Heart left ventricle (tissue), 16 donors: ENCODE data around the gene CPT1A. TPM values are rescaled to one million over a fixed set of nuclear protein-coding genes. Genes with fewer than 3 reads are reported as not detected.
"Not testable (repeated sequence)": the region's sequence is repeated elsewhere in the genome, so short reads cannot be mapped to it uniquely, and the experiment has no call there.

Experiments
- ATAC-seq, 4 donors: fragments of 200-7000 bp; cut with Tn5 transposase; one replicate each; pipeline ENCODE4 v1.9.1; 2020 to 2022; ENCODE audit warnings: moderate library complexity in 4 of 4, mild to moderate bottlenecking in 3 of 4, moderate number of reproducible peaks in 1 of 4
- DNase-seq, 5 donors: peaks; one replicate each; pipeline ENCODE4 v3.0.0-alpha.2; 2020
- H3K27ac ChIP-seq, 12 donors: fragments of 200-600 bp; sonication (generic) in 4 of 12; one replicate each; pipeline versions ENCODE4 v1.5.0 to v1.8.0; 2016 to 2022; ENCODE audit warnings: mild to moderate bottlenecking in 2 of 12
- H3K27me3 ChIP-seq, 9 donors: fragments of 200-600 bp; sonication (generic) in 2 of 9; one replicate each; pipeline versions ENCODE4 v1.5.1 to v1.8.0; 2016 to 2022; ENCODE audit warnings: mild to moderate bottlenecking in 3 of 9
- H3K36me3 ChIP-seq, 9 donors: fragments of 200-600 bp; sonication (generic) in 2 of 9; one replicate each; pipeline versions ENCODE4 v1.5.0 to v1.8.0; 2018 to 2022; ENCODE audit warnings: mild to moderate bottlenecking in 2 of 9
- H3K4me1 ChIP-seq, 12 donors: fragments of 200-600 bp; sonication (generic) in 4 of 12; one replicate each; pipeline versions ENCODE4 v1.5.0 to v1.8.0; 2016 to 2022; ENCODE audit warnings: mild to moderate bottlenecking in 3 of 12
- H3K4me3 ChIP-seq, 12 donors: fragments of 200-600 bp; sonication (generic) in 4 of 12; one replicate each; pipeline versions ENCODE4 v1.5.0 to v1.8.0; 2017 to 2022; ENCODE audit warnings: mild to moderate bottlenecking in 9 of 12, moderate library complexity in 4 of 12
- H3K9me3 ChIP-seq, 12 donors: fragments of 200-600 bp; sonication (generic) in 4 of 12; one replicate each; pipeline versions ENCODE4 v1.5.0 to v1.8.0; 2016 to 2022; ENCODE audit warnings: mild to moderate bottlenecking in 1 of 12
- CTCF ChIP-seq, 12 donors: fragments of 200-600 bp; sonication (generic) in 4 of 12; IDR thresholded peaks; one replicate each; pipeline versions ENCODE4 v1.5.0 to v1.8.0; 2018 to 2022; ENCODE audit warnings: antibody characterized with exemption in 12 of 12, mild to moderate bottlenecking in 5 of 12
- POLR2A ChIP-seq, 2 donors: fragments of 450-650 bp; IDR thresholded peaks; one replicate each; pipeline ENCODE4 v1.6.1; 2017; ENCODE audit warnings: antibody characterized with exemption in 2 of 2, mild to moderate bottlenecking in 2 of 2, moderate library complexity in 2 of 2
- WGBS, 4 donors: extraction: QIAGEN DNeasy Blood & Tissue Kit in 2 of 4; methylation state at CpG; one replicate each; pipeline versions ENCODE4 v1.1.5 to v1.1.7; 2013 to 2018; 5-methylcytosine and 5-hydroxymethylcytosine counted together
- intact Hi-C, 10 donors: fragments of 100-400 bp; cut with DNase I; formaldehyde crosslinking; loops; one replicate each; pipeline versions ENCODE4 v1.11.1 to v1.14.2; 2022
- long read RNA-seq, 3 donors: library from polyadenylated mRNA; unstranded; transcript quantifications; one replicate each; pipeline ENCODE4 v2.0.0, GENCODE V29; 2020 to 2021
- polyA plus RNA-seq, 2 donors: library from polyadenylated mRNA; stranded (reverse); fragments of 200-250 nt; gene quantifications; one replicate each; pipeline ENCODE4 v1.2.3, GENCODE V29; 2013
- total RNA-seq, 9 donors: library from RNA; depleted of rRNA in 2 of 9; stranded (reverse); fragments of >200 nt in 2 of 9; fragmentation: NEBNext Ultra II Directional in 3 of 9; extraction: Animal tissue kit (Norgen Biotek cat#: 25700) in 3 of 9; gene quantifications; one replicate each; pipeline versions ENCODE4 v1.1.0 to v1.2.4, GENCODE V29; 2016 to 2023
- donor health status: ischemic (EF 13 %, LVEDD 7.1; RV severe dilation, severe dysfunction).
- donor health status: healthy with polysubstance abuse.
- donor health status: DM: no; HTN: yes; CAD: no.
- donor health status: DM: no; HTN: no; CAD: no.
- donor health status: ischemic (EF 25% LVEDD 6.9; RV normal size, moderate dysfunction).
- donor health status: ischemic (EF 25% LVEDD 5.7; RV mildly dilated, moderate dysfunction).
- donor health status: healthy.
- donor health status: DM: yes; HTN: yes; CAD: no.
- donor health status: ischemic (EF 35%, LVEDD 5.7; RV mildly dilated, moderate dysfunction).
- donor health status: nonischemic (EF 11% LVEDD 7.7; RV severe dilation, severe dysfunction).
- donor health status: DM: yes; HTN: yes; CAD: no.
- donor health status: PGD.
- donor health status: ischemic (EF 29% LVEDD 5.4; RV normal size, mild dysfunction).
- donor health status: nonischemic (EF 23%, LVEDD 6.1; RV moderate dilation, normal function).

CPT1A gene
- total RNA-seq (100 to 1,000 TPM in 1 of 9 donors, 10 to 100 TPM in 8; 33.0 to 116 (median 51.9) TPM), polyA plus RNA-seq (10 to 100 TPM; 20.9 to 38.5 TPM)
- long read RNA-seq, donor 1, full-length matches to known transcripts: 11 of 20 reads
- long read RNA-seq, donor 1, partial matches to known transcripts: 2 of 20 reads
- long read RNA-seq, donor 1, other reads (novel, unspliced or antisense): 7 of 20 reads
- long read RNA-seq, donor 2, full-length matches to known transcripts: 27 of 43 reads
- long read RNA-seq, donor 2, partial matches to known transcripts: 7 of 43 reads
- long read RNA-seq, donor 2, other reads (novel, unspliced or antisense): 9 of 43 reads
- long read RNA-seq, donor 3, full-length matches to known transcripts: 8 of 15 reads
- long read RNA-seq, donor 3, partial matches to known transcripts: 1 of 15 reads
- long read RNA-seq, donor 3, other reads (novel, unspliced or antisense): 6 of 15 reads

- intact Hi-C loops: loop anchor here in 5 of 10 donors (2.0 to 5.0 kb wide), 5 partner anchors 35 to 60 kb away; partner anchors contain the start of genes IGHMBP2 (in 1 of the 5) and MRPL21 (in 1 of the 5)
- 5 to 35% (median 7%) methylated on average over 14 to 82 of the region's 82 CpGs for WGBS, 4 donors
- Histone ChIP-seq H3K9me3 (no peaks in the 10 kb centered on the region), H3K4me3 (peak within 1 kb of the TSS; percentile 76 to 96 (median 90)), H3K27ac (peak within 1 kb of the TSS; percentile 86 to 97 (median 94)), H3K27me3 (no peaks in the 10 kb centered on the region), H3K36me3 (peaks cover 0 to 5% (median 0%) of the 10 kb centered on the region in 9 donors), H3K4me1 (peaks cover 11 to 69% (median 54%) of the 10 kb centered on the region in 12 donors)
- ATAC-seq (peak in 3 of 4 donors; percentile 44 to 68 (median 60)), DNase-seq (peak; percentile 81 to 92 (median 87))
- no peak for TF ChIP-seq CTCF (IDR thresholded peaks at IDR 0.05)
- peak in 1 of 2 donors; percentile 69 for TF ChIP-seq POLR2A (IDR thresholded peaks at IDR 0.05)
Measured at GRCh38 chr11:68841718-68842426, at the start of gene CPT1A. Gene CPT1A, minus strand, starts transcription at chr11:68841916. Its CDS starts 26,442 bp downstream, at chr11:68815474.

- Histone ChIP-seq H3K27me3 (no peaks in the 10 kb centered on the region), H3K36me3 (peaks cover 0 to 44% (median 38%) of the 10 kb centered on the region in 9 donors), H3K4me1 (peaks cover 6 to 32% (median 18%) of the 10 kb centered on the region in 12 donors), H3K9me3 (no peaks in the 10 kb centered on the region), H3K27ac (peak overlapping the region; percentile 26 to 90 (median 81)), H3K4me3 (peak overlapping the region in 3 of 12 donors; percentile 30 to 39 (median 31))
- intact Hi-C loops: loop anchor here in 5 of 10 donors (1.0 to 5.0 kb wide), 5 partner anchors 48 to 122 kb away; partner anchors contain the start of genes CPT1A (in 1 of the 5) and MRGPRF (in 1 of the 5)
- WGBS, 4 donors: 21 to 28% (median 21%) methylated on average over 10 to 17 of the region's 17 CpGs
- ATAC-seq (peak; percentile 94 to 98 (median 97)), DNase-seq (peak; percentile 90 to 93 (median 93))
- TF ChIP-seq POLR2A (IDR thresholded peaks at IDR 0.05) (no peak), CTCF (IDR thresholded peaks at IDR 0.05) (no peak)
Measured at GRCh38 chr11:68890490-68891231, 48.9 kb upstream of the CPT1A start.

- TF ChIP-seq CTCF (IDR thresholded peaks at IDR 0.05) (peak in 10 of 12 donors; percentile 14 to 66 (median 46)), POLR2A (IDR thresholded peaks at IDR 0.05) (no peak)
- no peaks in the 10 kb centered on the region for H3K27me3 ChIP-seq
- peaks cover 6 to 32% (median 18%) of the 10 kb centered on the region in 12 donors for H3K4me1 ChIP-seq
- ATAC-seq (peak; percentile 30 to 84 (median 59)), DNase-seq (peak in 4 of 5 donors; percentile 70 to 81 (median 78))
- H3K4me3 ChIP-seq: no peak overlapping the region
- intact Hi-C loops: loop anchor here in 5 of 10 donors (1.0 to 5.0 kb wide), 5 partner anchors 47 to 122 kb away; partner anchors contain the start of genes CPT1A (in 1 of the 5) and MRGPRF (in 1 of the 5)
- H3K27ac ChIP-seq: peak overlapping the region; percentile 26 to 90 (median 81)
- H3K36me3 ChIP-seq: peaks cover 0 to 38% (median 31%) of the 10 kb centered on the region in 9 donors
- 59 to 65% (median 62%) methylated on average over 18 of the region's 18 CpGs for WGBS, 4 donors
- no peaks in the 10 kb centered on the region for H3K9me3 ChIP-seq
Measured at GRCh38 chr11:68889948-68890446, 48.3 kb upstream of the CPT1A start.

GRCh38 chr11:68884827-68885226, 43.1 kb upstream of the CPT1A start:
- H3K36me3 ChIP-seq, intact Hi-C loops, H3K27ac ChIP-seq, ATAC-seq, DNase-seq, H3K4me3 ChIP-seq, H3K27me3 ChIP-seq, H3K9me3 ChIP-seq: not testable (repeated sequence)
- 95 to 97% (median 95%) methylated on average over 15 of the region's 15 CpGs for WGBS, 4 donors
- H3K4me1 ChIP-seq: peaks cover 0 to 11% (median 0%) of the 10 kb centered on the region in 12 donors
